HG03378 (cell line): ENCODE results near the gene PGS1.

Source experiments
- ATAC-seq: cut with Tn5 transposase; IDR thresholded peaks from one replicate; pipeline ENCODE4 v1.9.1; 2021; ENCODE audit warnings: mild to moderate bottlenecking, moderate library complexity; ENCODE audit not compliant: unreplicated experiment

The PGS1 gene

DNA sequence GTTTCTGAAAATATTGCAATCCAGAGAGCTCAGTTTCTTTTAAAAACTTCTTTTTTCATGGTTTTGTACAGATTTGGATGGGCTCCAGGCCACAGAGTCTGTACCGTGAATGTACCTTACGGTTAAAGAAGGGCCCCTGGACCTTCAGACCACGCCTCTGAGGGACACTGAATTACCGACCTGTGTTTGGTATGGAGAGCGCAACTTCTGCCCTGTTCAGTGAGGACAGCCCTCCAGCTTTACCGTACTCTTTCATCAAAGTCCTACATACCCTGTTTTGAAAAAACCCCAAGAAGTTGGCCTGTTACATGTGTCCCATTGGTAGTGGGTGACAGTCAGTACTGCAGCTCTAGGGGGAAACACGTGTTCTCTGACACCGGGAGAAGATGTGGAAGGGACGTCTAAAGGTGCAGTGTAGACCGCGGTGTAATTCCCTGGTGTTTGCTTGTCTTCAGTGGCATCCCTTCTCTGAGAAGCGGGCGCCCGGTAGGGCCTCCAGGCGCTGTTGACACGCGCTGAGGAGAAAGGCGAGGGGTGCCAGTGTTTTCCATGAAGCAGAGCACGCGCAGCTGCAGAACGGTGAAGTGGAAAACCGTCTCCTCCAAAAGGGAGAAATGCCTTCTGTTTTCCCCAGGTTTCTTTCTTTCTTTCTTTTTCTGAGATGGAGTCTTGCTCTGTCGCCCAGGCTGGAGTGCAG lies 6.2 kb downstream of the PGS1 start:
- no peak for ATAC-seq

DNA sequence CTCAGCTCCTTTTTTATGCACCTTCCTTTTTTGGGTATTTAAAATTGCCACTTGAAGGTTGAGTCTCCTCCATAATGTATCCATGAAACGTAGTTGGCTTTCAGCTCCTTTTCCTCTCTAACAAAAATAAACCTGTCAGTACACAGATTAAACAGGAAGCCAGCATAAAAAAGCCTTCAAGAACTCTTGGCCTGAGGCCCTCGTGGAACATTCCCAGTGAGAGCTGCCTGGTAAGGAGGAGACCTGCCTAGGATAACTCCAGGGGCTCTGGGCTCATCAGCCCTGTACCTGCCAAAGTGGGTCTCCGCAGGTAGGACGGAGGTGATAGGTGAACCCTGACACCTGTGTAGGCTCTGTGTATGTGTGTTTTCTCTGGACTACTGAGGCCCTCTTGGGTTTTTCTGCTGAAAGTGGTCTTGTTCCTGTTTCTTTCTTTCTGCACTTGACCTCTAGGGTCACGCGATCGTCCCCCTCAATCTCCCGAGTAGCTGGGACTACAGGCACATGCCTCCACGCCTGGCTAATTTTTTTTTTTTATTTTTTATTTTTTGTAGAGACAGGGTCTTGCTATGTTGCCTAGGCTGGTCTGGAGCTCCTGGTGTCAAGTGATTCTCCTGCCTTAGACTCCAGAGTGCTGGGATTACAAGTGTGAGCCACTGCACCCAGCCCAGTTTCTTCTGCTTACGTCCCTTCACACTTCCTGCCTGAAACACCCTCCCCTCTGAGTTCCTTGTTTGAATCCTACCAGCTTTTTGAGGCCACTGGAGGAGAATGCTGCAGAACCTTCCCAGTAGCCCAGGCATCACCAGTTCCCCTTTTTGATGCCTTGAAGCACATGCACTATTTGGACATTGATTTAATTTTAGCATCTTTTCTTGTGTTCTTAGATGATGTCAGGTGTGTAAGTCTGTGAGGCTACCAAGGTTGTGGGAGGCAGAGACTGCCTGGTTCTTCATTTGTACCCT lies 9.8 kb downstream of the PGS1 start:
- no peak for ATAC-seq

DNA sequence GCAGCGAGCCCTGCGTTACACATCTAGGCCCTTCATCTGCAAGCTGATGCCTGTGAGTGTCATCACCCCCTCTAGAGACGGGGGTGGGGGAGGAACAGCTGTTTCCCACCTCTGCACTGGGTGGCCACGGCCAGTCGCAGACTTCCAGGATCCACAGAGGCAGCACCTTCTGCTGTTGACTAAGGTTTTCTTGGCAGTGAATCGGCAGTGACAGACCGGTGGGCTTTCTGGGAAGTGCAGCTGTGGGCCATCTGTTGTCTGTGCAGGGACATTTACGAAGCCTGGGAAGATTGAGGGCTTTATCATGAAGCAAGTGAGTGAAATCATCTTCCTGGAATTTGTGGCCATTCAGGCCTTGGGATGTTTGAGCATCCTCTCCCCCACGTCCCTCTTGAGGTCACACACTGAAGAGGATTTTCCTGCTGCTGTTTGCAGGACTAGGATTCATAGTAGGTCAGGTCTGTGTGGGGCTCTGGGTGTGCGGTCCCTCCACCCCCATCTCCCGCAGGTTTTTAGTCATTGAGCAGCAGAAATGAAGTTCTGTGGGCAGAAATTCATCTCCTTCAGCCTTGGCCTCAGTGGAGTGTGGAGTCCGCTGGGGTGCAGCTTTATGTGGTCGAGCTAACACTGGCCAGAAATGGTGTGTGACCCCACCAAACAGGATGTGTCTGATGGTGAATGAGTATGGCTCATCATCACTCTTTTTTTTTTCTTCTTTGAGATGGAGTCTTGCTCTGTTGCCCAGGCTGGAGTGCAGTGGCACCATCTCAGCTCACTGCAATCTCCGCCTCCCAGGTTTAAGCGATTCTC lies 12.0 kb downstream of the PGS1 start:
- no peak for ATAC-seq

DNA sequence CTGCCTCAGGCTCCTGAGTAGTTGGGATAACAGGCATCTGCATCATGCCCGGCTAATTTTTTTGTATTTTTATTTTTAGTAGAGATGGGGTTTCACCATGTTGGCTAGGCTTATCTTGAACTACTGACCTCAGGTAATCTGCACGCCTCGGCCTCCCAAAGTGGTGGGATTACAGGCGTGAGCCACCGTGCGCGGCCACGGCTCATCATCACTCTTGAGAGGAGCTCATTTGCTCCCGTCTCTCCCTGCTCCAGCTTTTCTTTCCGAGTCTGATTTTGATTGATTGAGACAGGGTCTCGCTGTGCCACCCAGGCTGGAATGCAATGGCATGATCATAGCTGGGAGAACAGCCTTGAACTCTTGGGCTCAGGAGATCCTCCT lies 12.6 kb downstream of the PGS1 start:
- ATAC-seq = no peak

DNA sequence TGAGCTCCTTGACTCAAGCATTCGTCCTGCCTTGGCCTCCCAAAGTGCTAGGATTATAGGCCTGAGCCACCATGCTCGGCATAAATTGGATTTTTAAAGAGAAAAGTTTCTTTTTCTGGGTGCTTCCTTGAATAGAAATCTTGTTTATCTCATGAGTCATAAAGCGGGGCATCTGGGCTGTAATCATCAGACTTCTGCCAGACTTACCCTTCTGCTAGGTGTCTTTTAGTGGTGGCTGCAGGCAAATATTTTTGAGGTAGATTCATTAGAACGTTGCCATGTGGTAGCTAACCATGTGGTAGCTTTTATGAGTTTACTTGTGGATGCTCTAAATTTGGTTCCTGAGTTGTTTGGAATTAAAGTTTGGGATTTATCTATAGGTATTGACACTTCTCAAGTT lies 13.4 kb downstream of the PGS1 start:
- ATAC-seq = no peak

DNA sequence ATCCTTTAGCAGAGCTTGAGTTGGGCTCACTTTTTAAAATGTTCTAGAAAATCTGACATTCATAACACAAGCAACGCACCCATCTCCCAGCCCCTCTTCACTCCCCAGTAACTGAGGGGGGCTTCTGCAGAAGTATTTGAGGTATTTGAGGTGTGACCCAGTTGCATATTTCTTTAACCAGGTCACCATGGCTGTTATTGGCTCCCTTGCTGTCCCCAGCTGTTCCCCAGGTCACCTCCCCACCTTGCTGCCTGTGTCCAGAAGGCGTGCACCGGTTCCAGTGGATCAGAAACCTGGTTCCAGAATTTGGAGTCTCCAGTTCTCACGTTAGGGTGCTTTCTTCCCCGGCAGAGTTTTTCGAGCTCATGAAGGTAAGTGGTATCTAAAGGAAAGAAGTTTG lies 13.8 kb downstream of the PGS1 start:
- no peak for ATAC-seq

DNA sequence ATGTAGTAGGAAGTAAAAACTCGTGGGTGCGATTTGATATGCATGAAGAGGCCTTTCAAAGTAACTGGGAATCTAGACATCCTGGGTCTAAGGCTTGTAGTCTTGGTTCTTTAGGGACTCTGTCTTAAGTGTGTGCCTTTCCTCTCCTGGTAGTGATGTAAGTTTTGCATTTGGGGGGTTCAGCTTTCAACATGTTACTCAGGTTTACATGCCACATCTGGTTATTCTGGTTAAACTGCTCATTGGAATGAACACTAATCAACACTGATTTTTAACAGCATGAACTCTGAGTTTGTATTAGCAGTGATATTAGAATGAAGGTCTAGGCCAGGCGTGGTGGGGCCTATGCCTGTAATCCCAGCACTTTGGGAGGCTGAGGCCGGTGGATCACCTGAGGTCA lies 15.1 kb downstream of the PGS1 start:
- ATAC-seq = no peak

DNA sequence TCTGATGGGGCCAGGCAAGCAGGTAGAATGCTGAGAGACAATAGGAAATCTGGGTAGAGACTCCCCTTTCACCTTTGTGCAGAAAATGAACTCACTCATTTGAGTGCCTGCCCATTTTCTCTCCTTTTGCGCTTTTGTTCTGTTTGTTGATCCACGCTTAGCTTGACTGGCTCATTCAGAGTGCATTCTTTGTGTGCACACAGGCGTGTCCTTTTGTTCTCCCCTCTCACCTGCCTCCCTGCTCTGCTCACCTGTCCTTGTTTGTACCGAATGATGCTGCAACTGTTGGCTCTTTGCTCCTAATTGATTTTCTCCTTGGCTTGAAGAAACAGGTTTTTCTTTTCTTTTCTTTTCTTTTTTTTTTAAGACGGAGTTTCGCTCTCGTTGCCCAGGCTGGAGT lies 15.8 kb downstream of the PGS1 start:
- no peak for ATAC-seq

DNA sequence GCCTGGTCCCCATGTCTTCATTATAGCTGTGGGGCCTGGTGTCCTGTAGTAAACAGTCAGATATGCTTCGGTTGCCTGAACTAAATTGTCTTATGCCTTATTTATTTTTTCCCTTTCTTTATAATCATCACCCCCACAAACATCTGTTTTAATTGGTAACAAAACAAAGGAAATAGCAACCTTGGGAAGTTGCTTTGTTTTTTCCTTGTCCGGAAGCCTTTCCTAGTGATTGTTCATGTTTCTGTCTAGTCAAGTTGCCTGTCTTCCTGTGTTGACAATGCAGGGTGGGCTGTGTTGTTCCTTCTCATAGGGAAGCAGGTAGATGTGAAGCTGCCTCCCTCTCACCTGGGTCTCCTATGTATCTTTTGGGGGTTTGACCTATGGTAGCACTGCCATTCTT lies 16.7 kb downstream of the PGS1 start:
- ATAC-seq = no peak

DNA sequence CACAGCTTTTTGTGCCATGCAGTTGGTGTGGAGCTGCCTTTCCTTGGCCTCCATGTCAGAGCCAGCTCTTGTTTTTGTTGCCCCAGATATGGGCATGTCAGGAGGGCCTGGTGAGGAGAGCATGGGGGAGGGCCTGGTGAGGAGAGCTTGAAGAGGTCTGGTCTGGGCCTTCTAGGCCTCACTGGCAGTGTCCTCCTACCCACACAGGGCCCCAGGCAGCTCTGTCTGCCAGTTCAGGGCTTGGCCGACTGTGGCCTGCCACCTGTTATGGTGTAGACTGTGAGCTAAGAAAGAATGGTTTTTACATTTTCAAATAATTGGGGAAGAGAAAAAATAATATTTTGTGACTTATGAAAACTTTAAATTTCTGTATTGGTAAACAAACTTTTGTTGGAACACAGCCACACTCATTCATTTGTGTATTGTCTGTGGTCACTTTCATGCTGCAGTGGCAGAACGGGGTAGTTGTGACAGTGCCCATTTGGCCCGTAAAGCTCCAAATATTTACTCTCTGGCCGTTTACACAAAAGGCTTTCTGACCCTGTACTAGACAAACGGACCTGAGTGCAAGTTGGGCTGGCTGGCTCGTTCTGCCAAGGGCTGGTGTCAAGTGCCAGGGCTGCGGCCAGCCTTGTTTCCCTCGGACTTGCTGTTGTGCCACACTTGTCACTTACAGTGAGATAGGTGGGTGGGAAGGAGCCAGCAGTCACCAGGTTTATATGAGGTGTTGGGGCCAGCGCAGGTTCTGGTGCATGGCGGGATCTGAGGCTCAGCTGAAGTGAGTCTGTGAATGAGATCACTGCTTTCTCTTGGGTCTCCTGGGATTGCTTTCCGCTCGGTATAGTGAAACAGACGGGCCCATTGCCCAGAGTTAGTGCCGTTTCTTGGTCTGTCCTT lies 18.2 kb downstream of the PGS1 start:
- no peak for ATAC-seq

DNA sequence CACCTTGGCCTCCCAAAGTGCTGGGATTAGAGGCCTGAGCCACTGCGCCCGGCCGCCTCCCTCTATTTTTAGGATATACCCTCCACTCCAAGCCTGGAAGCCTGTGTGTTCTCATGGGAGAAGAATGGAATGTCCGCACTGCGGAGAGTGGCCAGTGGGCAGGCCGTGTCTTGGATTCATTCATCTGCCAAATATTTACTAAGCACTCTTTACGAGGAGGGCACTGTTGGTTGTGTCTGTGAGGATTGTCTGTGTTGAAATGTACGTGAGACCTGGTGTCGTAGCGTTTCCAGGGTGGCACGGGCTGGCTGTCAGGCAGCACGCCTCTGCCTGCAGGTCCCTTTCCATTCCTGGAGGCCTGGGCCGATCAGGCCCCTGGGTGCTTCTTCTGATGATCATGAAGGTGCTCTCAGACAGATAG lies 19.2 kb downstream of the PGS1 start:
- ATAC-seq = no peak

DNA sequence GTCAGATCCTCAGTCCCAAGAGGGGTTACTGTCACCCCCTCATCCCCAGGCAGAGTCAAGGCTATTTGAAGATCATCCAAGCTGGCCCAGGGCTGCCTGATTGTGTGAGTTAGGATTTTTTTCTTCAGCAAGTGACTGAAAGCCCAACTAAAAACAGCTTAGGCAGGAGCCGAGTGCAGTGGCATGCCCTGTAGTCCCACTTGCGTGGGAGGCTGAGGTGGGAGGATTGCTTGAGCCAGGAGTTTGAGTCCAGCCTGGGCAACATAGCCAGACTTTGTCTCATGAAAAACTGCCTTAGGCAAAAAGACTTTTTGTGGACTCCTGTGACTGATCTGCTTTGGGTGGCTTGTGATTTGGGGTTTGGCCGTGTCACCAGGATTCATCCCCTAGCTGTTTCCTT lies 19.9 kb downstream of the PGS1 start:
- no peak for ATAC-seq

DNA sequence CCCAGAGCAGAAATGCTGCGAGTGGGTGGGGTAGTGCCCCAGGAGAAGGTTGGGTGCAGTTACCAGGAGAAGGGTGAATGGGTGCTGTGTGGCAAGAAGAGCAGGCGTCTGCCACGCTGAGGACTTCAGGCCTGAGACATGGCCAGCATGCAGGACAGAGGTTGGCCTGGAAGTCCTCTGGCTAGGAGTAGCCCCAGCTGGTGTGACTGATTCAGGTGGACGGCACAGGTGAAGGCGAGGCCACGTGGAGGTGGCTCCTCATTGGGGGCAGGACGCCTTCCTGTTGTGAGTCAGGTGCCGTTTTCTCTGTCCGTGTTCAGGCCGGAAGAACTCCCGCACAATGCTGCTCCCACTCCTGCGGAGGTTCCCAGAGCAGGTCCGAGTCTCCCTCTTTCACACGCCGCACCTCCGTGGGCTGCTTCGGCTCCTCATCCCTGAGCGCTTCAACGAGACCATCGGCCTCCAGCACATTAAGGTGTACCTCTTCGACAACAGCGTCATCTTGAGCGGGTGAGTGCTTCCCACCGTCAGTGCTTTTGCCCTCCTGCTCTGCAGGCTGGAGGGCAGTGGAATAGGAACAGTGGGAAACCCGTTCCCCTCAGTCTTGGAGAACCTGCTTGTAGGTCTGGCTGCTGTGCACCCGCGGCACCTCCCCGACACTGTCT lies 20.7 kb downstream of the PGS1 start:
- no peak for ATAC-seq

DNA sequence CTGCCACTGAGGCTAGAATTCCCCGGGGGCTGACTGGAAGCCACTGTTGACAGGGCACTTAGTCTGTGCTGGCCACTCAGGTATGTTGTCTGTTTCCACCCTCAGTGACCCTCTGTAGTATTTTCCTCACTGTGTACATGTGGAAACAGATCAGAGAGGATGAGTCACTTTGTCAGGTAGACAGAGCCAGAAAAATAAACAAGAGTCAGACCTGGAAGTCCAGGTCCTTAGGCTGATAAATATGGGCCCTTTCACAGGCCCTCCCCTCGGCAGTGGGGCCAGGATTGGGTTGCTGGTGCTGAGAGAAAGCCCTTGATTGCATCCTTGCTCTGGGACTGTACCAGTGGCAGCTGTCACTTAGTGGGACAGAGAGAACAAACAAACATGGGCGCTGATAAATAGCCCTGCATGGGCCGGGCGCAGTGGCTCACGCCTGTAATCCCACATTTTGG lies 21.3 kb downstream of the PGS1 start:
- ATAC-seq = no peak

DNA sequence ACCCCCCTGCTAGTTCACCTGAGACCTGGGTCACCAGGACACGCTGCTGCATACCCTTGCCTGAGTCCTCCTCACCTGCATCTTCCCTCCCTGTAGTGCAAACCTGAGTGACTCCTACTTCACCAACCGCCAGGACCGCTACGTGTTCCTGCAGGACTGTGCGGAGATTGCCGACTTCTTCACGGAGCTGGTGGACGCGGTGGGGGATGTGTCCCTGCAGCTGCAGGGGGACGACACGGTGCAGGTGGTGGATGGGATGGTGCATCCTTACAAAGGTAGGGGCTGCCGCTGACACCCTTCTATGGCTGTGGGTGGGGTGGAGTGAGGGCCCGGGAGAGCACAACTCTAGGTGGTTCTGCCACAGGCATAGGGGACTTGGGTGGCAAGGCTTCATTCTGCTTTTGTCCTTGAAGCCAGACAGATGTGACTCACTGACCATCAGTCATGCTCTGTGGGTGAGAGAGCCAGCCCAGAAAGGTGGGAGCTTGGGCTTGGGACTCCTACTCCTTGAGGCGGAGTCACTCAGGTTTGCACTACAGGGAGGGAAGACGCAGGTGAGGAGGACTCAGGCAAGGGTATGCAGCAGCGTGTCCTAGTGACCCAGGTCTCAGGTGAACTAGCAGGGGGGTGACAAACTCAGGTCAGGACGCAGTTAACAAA lies 22.3 kb downstream of the PGS1 start:
- no peak for ATAC-seq

DNA sequence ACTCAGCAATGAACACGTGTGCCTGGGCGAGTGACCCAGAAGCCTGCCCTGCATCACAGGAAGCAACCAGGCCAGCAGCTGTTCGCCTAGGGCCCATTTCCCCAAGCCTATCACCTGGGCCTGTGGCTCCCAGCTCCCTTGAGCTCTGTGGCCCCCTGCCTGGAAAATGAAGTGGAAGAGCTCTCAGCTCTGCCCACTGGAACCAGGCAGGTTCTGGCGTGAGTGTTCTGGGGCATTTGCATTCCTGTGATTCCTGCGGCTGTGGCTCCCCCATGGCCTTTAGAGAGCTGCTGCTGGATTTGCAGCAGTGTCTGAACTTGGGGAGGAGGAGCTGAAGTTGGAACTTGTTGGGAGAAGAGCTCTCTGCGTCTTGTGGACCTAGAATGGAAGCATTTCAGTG lies 22.8 kb downstream of the PGS1 start:
- no peak for ATAC-seq

DNA sequence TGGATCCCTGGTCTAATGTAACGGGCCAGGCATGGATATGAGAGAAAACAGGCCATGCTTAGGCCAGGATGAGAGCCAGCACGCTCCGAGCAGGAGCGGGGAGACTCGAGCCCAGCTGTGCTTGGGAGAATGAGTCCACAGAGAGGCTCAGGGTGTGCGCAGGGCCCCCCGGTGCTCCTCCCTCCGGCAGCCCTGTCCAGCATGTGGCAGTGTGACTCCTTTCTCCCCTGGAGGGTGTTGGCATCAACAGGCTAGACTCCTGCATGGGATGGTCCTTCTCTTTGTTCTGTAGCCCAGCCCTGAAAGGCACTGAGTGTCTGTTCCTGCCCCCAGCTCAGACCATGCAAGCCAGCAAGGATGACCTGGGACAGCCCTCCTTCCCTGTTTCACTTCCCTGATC lies 23.4 kb downstream of the PGS1 start:
- no peak for ATAC-seq

DNA sequence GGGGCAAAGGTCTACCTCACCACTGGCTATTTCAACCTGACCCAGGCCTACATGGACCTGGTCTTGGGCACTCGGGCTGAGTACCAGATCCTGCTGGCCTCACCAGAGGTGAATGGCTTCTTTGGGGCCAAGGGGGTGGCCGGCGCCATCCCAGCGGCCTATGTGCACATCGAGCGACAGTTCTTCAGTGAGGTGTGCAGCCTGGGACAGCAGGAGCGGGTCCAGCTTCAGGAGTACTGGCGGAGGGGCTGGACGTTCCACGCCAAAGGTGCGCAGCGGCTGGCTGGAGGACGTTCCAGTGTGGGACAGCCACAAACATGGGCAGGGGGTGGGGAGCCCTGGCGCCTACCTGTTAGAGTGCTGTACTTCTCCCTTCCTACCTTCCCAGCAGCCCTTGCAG lies 25.4 kb downstream of the PGS1 start:
- no peak for ATAC-seq

DNA sequence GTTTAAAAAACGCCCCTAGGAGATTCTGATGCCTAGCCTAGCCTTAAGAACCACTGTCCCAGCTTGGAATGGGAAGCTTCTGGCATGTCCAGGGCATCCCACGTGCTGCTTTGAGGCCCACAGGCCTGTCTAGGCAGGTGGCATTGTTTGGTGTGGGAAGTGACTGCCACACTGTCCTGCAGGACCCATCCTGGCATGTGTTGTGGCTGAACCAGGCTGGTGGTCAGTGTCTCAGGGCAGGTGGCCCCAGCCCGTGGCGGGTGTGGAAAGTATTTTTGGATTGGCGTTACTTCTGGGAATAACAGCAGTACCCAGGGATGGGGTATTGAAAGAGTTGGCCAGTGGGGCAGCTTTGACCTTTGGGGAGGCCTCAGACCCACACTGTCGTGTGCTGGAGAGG lies 27.9 kb downstream of the PGS1 start:
- ATAC-seq = no peak
